GM23338 (cell line): ENCODE results near the gene CELF4.

Experiments
- CREB1 ChIP-seq: fragments of 250-450 bp; sonication (Bioruptor Pico); IDR thresholded peaks from 2 replicates; pipeline ENCODE4 v1.5.0; 2020; ENCODE audit warnings: low read depth, mild to moderate bottlenecking, moderate library complexity
- EZH2 ChIP-seq: fragments of 200-600 bp; sonication (generic); IDR thresholded peaks from one replicate; pipeline ENCODE4 v1.8.0; 2017; ENCODE audit warnings: antibody characterized with exemption, mild to moderate bottlenecking, low read depth; ENCODE audit not compliant: unreplicated experiment
- EZH2phosphoT487 ChIP-seq: fragments of 200-600 bp; sonication (generic); IDR thresholded peaks from one replicate; pipeline ENCODE4 v1.8.1; 2018; ENCODE audit warnings: antibody characterized with exemption; ENCODE audit not compliant: unreplicated experiment
- JUNB ChIP-seq: IDR thresholded peaks from one replicate; pipeline ENCODE4 v1.6.1; 2016; ENCODE audit warnings: antibody characterized with exemption; ENCODE audit not compliant: unreplicated experiment
- NANOG ChIP-seq: IDR thresholded peaks from 2 replicates; pipeline ENCODE4 v1.6.1; 2016; ENCODE audit warnings: antibody characterized with exemption, borderline replicate concordance
- POLR2AphosphoS5 ChIP-seq: IDR thresholded peaks from 2 replicates; pipeline ENCODE4 v1.6.1; 2016; ENCODE audit warnings: antibody characterized with exemption, low read depth
- STAT1 ChIP-seq: IDR thresholded peaks from one replicate; pipeline ENCODE4 v1.6.1; 2016; ENCODE audit warnings: antibody characterized with exemption; ENCODE audit not compliant: unreplicated experiment
- ZNF114 ChIP-seq: fragments of 250-450 bp; sonication (Bioruptor Pico); IDR thresholded peaks from 2 replicates; pipeline ENCODE4 v1.5.0; 2020; ENCODE audit warnings: mild to moderate bottlenecking, moderate library complexity
- ZNF331 ChIP-seq: fragments of 250-450 bp; sonication (Bioruptor Pico); IDR thresholded peaks from 2 replicates; pipeline ENCODE4 v1.5.0; 2020; ENCODE audit warnings: low read depth, mild to moderate bottlenecking, moderate library complexity
- TF ChIP-seq, protein P1 (sequence below), 2 experiments: fragments of 200-600 bp in 1 of 2; sonication (generic) in 1 of 2; conservative IDR thresholded peaks; 2 replicates each; pipeline versions ENCODE4 v1.5.1 to v1.6.1; 2016 to 2017; ENCODE audit warnings: antibody characterized with exemption in 2 of 2, low read depth in 2 of 2, mild to moderate bottlenecking in 2 of 2, moderate library complexity in 1 of 2
- TF ChIP-seq, protein P2 (sequence below): IDR thresholded peaks from one replicate; pipeline ENCODE4 v1.6.1; 2018; ENCODE audit warnings: antibody characterized with exemption; ENCODE audit not compliant: unreplicated experiment
- TF ChIP-seq, protein P3 (sequence below): IDR thresholded peaks from 2 replicates; pipeline ENCODE4 v1.6.1; 2016; ENCODE audit warnings: antibody characterized with exemption

DNA sequence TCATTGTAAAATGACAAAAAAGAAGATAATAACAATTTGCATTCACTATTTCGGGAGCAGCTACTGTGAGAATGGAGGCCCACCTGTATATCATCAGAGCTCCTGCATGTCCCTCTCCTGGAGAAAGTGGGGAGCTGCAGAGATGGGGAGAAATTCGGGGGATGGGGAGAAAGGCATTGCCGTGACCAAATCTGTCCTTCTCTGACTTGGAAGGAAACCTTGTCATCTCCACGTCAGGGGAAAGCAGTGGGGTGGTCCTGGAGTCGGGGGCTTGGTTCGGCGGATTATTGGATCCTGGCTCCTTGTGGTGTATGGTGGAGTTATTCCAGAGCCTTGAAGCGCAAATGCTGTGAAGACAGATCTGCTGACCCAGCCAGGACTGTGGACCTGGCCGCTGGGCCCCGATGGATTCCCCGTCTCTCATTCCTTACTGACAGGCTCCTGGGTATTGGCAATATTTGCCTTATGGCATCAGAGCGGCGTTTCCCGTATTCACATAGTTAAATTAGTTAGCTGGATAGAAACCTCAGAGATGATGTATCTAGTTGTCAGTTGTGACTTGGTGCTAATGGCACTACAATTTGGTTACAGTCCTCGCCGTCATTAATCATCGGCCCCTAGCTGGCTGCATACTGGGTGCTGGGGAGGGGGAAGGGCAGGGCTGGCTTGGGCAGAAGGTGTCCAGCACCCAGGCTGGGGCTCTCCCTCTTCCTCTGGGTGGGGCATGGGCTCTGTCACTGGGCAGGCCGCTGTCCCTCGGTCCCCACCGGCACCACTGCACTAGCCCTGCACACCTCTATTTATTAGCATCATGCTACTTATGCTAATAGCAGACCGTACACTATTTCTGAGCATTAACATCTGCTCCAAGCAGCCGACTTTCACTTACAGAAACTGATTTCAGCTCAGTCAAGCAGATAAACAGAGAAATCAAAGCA, 31.7 kb downstream of the CELF4 start:
- no peak for TF ChIP-seq EZH2phosphoT487
- TF ChIP-seq, protein P1, sequence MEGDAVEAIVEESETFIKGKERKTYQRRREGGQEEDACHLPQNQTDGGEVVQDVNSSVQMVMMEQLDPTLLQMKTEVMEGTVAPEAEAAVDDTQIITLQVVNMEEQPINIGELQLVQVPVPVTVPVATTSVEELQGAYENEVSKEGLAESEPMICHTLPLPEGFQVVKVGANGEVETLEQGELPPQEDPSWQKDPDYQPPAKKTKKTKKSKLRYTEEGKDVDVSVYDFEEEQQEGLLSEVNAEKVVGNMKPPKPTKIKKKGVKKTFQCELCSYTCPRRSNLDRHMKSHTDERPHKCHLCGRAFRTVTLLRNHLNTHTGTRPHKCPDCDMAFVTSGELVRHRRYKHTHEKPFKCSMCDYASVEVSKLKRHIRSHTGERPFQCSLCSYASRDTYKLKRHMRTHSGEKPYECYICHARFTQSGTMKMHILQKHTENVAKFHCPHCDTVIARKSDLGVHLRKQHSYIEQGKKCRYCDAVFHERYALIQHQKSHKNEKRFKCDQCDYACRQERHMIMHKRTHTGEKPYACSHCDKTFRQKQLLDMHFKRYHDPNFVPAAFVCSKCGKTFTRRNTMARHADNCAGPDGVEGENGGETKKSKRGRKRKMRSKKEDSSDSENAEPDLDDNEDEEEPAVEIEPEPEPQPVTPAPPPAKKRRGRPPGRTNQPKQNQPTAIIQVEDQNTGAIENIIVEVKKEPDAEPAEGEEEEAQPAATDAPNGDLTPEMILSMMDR (conservative IDR thresholded peaks at IDR 0.05; ENCODE audit: low read depth in 2 of 2) = peak; percentile 62 to 67
- no peak for TF ChIP-seq POLR2AphosphoS5
- no peak for TF ChIP-seq EZH2
- TF ChIP-seq, protein P2, sequence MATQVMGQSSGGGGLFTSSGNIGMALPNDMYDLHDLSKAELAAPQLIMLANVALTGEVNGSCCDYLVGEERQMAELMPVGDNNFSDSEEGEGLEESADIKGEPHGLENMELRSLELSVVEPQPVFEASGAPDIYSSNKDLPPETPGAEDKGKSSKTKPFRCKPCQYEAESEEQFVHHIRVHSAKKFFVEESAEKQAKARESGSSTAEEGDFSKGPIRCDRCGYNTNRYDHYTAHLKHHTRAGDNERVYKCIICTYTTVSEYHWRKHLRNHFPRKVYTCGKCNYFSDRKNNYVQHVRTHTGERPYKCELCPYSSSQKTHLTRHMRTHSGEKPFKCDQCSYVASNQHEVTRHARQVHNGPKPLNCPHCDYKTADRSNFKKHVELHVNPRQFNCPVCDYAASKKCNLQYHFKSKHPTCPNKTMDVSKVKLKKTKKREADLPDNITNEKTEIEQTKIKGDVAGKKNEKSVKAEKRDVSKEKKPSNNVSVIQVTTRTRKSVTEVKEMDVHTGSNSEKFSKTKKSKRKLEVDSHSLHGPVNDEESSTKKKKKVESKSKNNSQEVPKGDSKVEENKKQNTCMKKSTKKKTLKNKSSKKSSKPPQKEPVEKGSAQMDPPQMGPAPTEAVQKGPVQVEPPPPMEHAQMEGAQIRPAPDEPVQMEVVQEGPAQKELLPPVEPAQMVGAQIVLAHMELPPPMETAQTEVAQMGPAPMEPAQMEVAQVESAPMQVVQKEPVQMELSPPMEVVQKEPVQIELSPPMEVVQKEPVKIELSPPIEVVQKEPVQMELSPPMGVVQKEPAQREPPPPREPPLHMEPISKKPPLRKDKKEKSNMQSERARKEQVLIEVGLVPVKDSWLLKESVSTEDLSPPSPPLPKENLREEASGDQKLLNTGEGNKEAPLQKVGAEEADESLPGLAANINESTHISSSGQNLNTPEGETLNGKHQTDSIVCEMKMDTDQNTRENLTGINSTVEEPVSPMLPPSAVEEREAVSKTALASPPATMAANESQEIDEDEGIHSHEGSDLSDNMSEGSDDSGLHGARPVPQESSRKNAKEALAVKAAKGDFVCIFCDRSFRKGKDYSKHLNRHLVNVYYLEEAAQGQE = no peak
- no peak for TF ChIP-seq ZNF331 (CRISPR knock-in tag)
- no peak for TF ChIP-seq NANOG
- TF ChIP-seq CREB1 = no peak
- TF ChIP-seq STAT1 = no peak
- TF ChIP-seq JUNB = no peak
- TF ChIP-seq, protein P3, sequence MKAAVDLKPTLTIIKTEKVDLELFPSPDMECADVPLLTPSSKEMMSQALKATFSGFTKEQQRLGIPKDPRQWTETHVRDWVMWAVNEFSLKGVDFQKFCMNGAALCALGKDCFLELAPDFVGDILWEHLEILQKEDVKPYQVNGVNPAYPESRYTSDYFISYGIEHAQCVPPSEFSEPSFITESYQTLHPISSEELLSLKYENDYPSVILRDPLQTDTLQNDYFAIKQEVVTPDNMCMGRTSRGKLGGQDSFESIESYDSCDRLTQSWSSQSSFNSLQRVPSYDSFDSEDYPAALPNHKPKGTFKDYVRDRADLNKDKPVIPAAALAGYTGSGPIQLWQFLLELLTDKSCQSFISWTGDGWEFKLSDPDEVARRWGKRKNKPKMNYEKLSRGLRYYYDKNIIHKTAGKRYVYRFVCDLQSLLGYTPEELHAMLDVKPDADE = no peak
- no peak for TF ChIP-seq ZNF114 (CRISPR knock-in tag)
